ENCODE measurements around the gene PRPF38B. TPM values are rescaled to one million over a fixed set of nuclear protein-coding genes. Genes with fewer than 3 reads are reported as not detected.

Gene PRPF38B
- polyA plus RNA-seq, 1 experiment = 13.3 TPM

DNA sequence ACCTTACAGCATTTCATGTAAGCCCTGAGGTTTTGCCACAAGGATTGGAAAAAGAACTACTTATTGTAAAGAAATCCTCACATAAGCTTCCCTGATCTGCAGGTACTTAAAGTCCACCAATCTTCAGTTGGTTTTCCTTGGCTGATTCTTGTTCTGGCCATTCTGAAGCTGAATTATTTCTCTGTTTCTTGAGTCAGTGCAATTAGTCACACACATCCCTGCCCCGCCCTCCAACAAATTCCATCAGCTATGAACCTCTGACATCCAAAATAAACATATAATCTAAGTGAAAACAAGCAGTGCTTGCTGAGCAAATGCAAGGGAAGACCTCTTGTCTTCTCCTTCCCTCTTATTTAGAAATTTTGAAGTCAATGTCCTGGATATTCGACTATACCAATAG is 12.4 kb downstream of the PRPF38B start:
- peaks cover 3% of the 10 kb centered on the region for H3K36me3 ChIP-seq (ENCODE audit: control insufficient read depth, insufficient read depth, low read length)
- TF ChIP-seq, protein P1, sequence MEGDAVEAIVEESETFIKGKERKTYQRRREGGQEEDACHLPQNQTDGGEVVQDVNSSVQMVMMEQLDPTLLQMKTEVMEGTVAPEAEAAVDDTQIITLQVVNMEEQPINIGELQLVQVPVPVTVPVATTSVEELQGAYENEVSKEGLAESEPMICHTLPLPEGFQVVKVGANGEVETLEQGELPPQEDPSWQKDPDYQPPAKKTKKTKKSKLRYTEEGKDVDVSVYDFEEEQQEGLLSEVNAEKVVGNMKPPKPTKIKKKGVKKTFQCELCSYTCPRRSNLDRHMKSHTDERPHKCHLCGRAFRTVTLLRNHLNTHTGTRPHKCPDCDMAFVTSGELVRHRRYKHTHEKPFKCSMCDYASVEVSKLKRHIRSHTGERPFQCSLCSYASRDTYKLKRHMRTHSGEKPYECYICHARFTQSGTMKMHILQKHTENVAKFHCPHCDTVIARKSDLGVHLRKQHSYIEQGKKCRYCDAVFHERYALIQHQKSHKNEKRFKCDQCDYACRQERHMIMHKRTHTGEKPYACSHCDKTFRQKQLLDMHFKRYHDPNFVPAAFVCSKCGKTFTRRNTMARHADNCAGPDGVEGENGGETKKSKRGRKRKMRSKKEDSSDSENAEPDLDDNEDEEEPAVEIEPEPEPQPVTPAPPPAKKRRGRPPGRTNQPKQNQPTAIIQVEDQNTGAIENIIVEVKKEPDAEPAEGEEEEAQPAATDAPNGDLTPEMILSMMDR (IDR thresholded peaks at IDR 0.05; ENCODE audit: insufficient read depth, low read depth, low read length) = no peak
- H3K4me3 ChIP-seq (ENCODE audit: low read depth, low read length) = no peak overlapping the region
- CTCF ChIA-PET = interaction anchor here (1.5 to 2.2 kb wide), 2 partner anchors 11 to 14 kb away, joined by 6 to 9 read pairs; no protein-coding TSS in a partner anchor
- POLR2A ChIA-PET = interaction anchor here (0.6 kb wide), 2 partner anchors 17 to 144 kb away, joined by 3 to 4 read pairs; partner anchors contain the start of gene EEIG2
- H3K27me3 ChIP-seq (ENCODE audit: control insufficient read depth, insufficient read depth, low read length) = no peaks in the 10 kb centered on the region
- peak; percentile 48 for DNase-seq (ENCODE audit: low read depth)

DNA sequence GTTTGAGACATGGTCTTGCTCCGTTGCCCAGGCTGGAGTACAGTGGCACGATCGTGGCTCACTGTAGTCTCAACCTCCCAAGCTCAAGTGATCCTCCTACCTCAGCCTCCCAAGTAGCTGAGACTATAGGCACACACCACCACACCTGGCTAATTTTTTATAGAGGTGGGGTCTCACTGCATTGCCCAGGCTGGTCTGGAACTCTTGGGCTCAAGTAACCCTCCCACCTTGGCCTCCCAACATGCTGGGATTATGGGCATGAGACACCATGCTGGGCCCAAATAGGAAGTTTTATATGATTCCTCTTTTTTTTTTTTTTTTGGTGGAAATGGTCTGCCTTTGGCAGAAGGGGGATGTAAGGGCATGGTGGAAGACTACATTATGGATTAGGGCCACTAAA is 14.5 kb downstream of the PRPF38B start:
- Histone ChIP-seq H3K4me3 (ENCODE audit: low read depth, low read length) (no peak overlapping the region), H3K36me3 (ENCODE audit: control insufficient read depth, insufficient read depth, low read length) (no peaks in the 10 kb centered on the region), H3K27me3 (ENCODE audit: control insufficient read depth, insufficient read depth, low read length) (no peaks in the 10 kb centered on the region; the same call in 1 of the 2 replicates)
- POLR2A ChIA-PET = no interaction called here
- TF ChIP-seq, protein P1 (IDR thresholded peaks at IDR 0.05; ENCODE audit: insufficient read depth, low read depth, low read length) = no peak
- no peak for DNase-seq (ENCODE audit: low read depth)
- CTCF ChIA-PET = no interaction called here

- DNase-seq (ENCODE audit: low read depth) = no peak
- Histone ChIP-seq H3K4me3 (ENCODE audit: low read depth, low read length) (no peak overlapping the region), H3K27me3 (ENCODE audit: control insufficient read depth, insufficient read depth, low read length) (no peaks in the 10 kb centered on the region; the same call in 1 of the 2 replicates), H3K36me3 (ENCODE audit: control insufficient read depth, insufficient read depth, low read length) (no peaks in the 10 kb centered on the region)
- TF ChIP-seq, protein P1 (IDR thresholded peaks at IDR 0.05; ENCODE audit: insufficient read depth, low read depth, low read length) = no peak
- POLR2A ChIA-PET = no interaction called here
- CTCF ChIA-PET = interaction anchor here (1.5 kb wide), 2 partner anchors 17 to 149 kb away, joined by 3 read pairs; partner anchors contain the start of genes EEIG2 and PRPF38B
These were observed 16.9 kb downstream of the PRPF38B start for GRCh38 chr1:108708691-108709660.

DNA sequence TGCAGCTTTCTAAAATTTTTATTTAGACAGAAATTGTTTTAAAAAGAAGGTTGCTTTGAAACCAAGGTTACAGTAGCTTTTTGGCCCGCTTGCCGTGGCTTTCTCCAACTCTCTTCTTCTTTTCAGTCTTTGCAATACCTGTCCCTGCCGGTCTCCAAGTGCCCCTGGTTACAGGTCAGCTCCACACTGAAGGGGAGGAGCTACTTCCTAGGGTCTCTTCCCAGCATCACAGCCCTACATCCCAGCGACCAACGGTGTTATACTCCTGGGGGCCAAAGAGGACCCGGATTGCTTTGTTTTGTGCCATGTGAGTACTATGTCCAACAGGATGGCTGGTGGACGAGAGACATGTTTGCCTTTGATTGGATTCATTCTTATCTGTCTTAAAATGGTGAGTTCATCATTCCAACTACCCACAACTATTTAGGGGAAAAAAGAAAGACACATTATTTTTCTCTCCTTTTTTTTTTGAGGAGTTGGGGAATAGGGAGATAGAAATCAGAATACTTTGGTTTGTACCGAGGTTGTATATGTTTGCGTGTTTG is 20.6 kb downstream of the PRPF38B start, which contains the start of gene FNDC7:
FNDC7 (plus strand) TSS at position 303 of the 545 bp plus-strand sequence; CDS start at position 329, 26 bp downstream.
- TF ChIP-seq, protein P1 (IDR thresholded peaks at IDR 0.05; ENCODE audit: insufficient read depth, low read depth, low read length) = no peak
- no peaks in the 10 kb centered on the region; the same call in 1 of the 2 replicates for H3K27me3 ChIP-seq (ENCODE audit: control insufficient read depth, insufficient read depth, low read length)
- POLR2A ChIA-PET = interaction anchor here (1.0 kb wide), 1 partner anchor 20 kb away, joined by 15 read pairs; no protein-coding TSS in a partner anchor
- DNase-seq (ENCODE audit: low read depth) = no peak
- no peak within 1 kb of the TSS for H3K4me3 ChIP-seq (ENCODE audit: low read depth, low read length)
- CTCF ChIA-PET = no interaction called here
- no peaks in the 10 kb centered on the region for H3K36me3 ChIP-seq (ENCODE audit: control insufficient read depth, insufficient read depth, low read length)

DNA sequence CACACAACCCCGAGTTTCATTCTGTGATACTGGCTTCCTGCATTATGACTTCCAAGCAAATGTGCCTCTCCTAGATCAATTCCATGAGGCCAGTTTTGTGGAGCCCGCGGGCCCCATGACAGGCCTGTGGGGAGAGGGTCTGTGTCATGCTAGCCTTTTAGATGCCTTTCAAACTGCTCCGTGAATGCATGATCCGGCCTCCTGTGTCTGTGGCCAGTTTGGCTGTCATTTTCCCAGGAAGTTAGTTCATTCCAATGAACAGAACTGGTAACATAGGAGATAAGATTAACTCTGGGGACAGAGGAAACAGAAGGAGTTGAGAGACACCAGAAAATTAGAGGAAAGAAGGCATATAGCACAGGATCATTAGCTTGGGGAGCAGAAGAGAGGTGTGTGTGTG is 23.8 kb downstream of the PRPF38B start:
- TF ChIP-seq, protein P1 (IDR thresholded peaks at IDR 0.05; ENCODE audit: insufficient read depth, low read depth, low read length) = no peak
- ChIA-PET CTCF (no interaction called here), POLR2A (no interaction called here)
- Histone ChIP-seq H3K36me3 (ENCODE audit: control insufficient read depth, insufficient read depth, low read length) (no peaks in the 10 kb centered on the region), H3K27me3 (ENCODE audit: control insufficient read depth, insufficient read depth, low read length) (no peaks in the 10 kb centered on the region; the same call in 1 of the 2 replicates), H3K4me3 (ENCODE audit: low read depth, low read length) (no peak overlapping the region)
- DNase-seq (ENCODE audit: low read depth) = no peak
